Kidney (tissue), 14 donors: ENCODE data around the gene FAM50A. TPM values are rescaled to one million over a fixed set of nuclear protein-coding genes. Genes with fewer than 3 reads are reported as not detected.

Experiments used
- DNase-seq, 5 donors: peaks; one replicate each; pipeline ENCODE4 v3.0.0-alpha.2; 2013 to 2020
- FAIRE-seq: peaks from 2 replicates; lab custom pipeline; 2012; peaks lifted over from hg19 to GRCh38; lab: Jason Lieb, UNC
- H3K27ac ChIP-seq, 2 donors: one replicate each; pipeline ENCODE4 v1.7.0; 2013; ENCODE audit warnings: low read depth in 2 of 2, low read length in 2 of 2, inconsistent platforms in 1 of 2
- H3K27me3 ChIP-seq: one replicate; pipeline ENCODE4 v1.7.1; 2013; ENCODE audit warnings: low read length, inconsistent platforms; ENCODE audit not compliant: control insufficient read depth, insufficient read depth
- H3K36me3 ChIP-seq, 3 donors: one replicate each; pipeline versions ENCODE4 v1.7.0 to v1.7.1; 2013; ENCODE audit warnings: low read length in 3 of 3, control low read depth in 1 of 3, inconsistent platforms in 1 of 3; ENCODE audit not compliant: insufficient read depth in 3 of 3, control insufficient read depth in 2 of 3
- H3K4me1 ChIP-seq, 3 donors: one replicate each; pipeline versions ENCODE4 v1.7.0 to v1.7.1; 2013; ENCODE audit warnings: low read length in 3 of 3, inconsistent platforms in 1 of 3, low read depth in 1 of 3; ENCODE audit not compliant: control insufficient read depth in 2 of 3, insufficient read depth in 2 of 3
- H3K4me3 ChIP-seq, 3 donors: one replicate each; pipeline versions ENCODE4 v1.7.0 to v1.8.1; 2013; ENCODE audit warnings: low read length in 3 of 3, control low read depth in 1 of 3, inconsistent platforms in 1 of 3
- H3K9ac ChIP-seq, 3 donors: one replicate each; pipeline versions ENCODE4 v1.7.0 to v1.7.1; 2013; ENCODE audit warnings: low read length in 3 of 3, control low read depth in 1 of 3, inconsistent platforms in 1 of 3
- H3K9me3 ChIP-seq, 3 donors: one replicate each; pipeline versions ENCODE4 v1.7.0 to v1.7.1; 2013; ENCODE audit warnings: low read length in 3 of 3, control low read depth in 1 of 3, inconsistent platforms in 1 of 3; ENCODE audit not compliant: control insufficient read depth in 2 of 3, insufficient read depth in 1 of 3
- CTCF ChIP-seq: IDR thresholded peaks from 3 replicates; pipeline ENCODE4 v1.5.1; 2012; ENCODE audit warnings: mild to moderate bottlenecking, moderate library complexity, borderline replicate concordance; ENCODE audit not compliant: insufficient read depth; ENCODE audit errors: extremely low read depth
- intact Hi-C: fragments of 100-400 bp; cut with DNase I; formaldehyde crosslinking; loops from one replicate; pipeline ENCODE4 v1.11.1; 2022
- polyA plus RNA-seq: library from polyadenylated mRNA; stranded (reverse); fragments of 350-450 nt; fragmentation: Illumina TruSeq; extraction: RNeasy Lipid Tissue Mini Kit (QIAGEN cat#74804); gene quantifications from one replicate; pipeline ENCODE4 v1.2.3, GENCODE V29; 2014; ENCODE audit warnings: low read depth, low replicate concordance; ENCODE audit not compliant: insufficient read depth
- total RNA-seq: library from RNA; stranded (reverse); fragmentation: NEBNext Ultra II Directional; extraction: Animal tissue kit (Norgen Biotek cat#: 25700); gene quantifications from one replicate; pipeline ENCODE4 v1.2.1, GENCODE V29; 2021
- donor health status: control.
- donor health status: control.
- donor health status: control.
- donor health status: control.
- donor health status: control.
- donor health status: DM: yes; HTN: yes; CAD: no.
- donor health status: Normal renal cell carcinoma (clear cell type).

The FAM50A gene
- total and polyA plus RNA-seq, 2 donors from 2014 or later, result 46.0 to 112 TPM

DNA sequence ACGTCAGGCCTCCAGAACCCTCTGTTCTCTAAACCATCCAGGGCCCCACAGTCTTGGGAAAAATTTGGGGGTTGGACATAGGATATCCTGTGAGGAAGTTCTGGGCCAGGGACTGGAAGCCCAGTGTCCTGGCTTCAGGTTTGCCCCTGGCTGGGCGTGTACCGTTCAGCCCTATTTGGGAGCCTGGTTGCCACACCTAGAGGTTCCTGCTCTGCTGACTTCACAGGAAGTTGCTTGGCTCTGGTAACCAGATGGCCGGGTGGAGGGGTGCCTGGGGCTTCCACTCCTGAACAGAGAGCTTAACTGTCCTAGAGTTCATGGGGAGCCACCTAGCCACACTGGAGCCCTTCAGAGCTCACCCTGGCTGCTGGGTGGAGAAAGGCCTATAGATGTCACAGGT, 31.5 kb upstream of the FAM50A start:
- no peak for FAIRE-seq
- no peak for TF ChIP-seq CTCF
- Histone ChIP-seq H3K27me3 (no peaks in the 10 kb centered on the region), H3K9ac (peak overlapping the region in 2 of 3 donors; percentile 46 to 48), H3K9me3 (no peaks in the 10 kb centered on the region), H3K36me3 (no peaks in the 10 kb centered on the region), H3K27ac (peak overlapping the region; percentile 83 to 90), H3K4me1 (peaks cover 0 to 6% (median 0%) of the 10 kb centered on the region in 3 donors), H3K4me3 (peak overlapping the region in 2 of 3 donors; percentile 45 to 63)
- intact Hi-C loops, result no loop called here
- DNase-seq, result no peak

DNA sequence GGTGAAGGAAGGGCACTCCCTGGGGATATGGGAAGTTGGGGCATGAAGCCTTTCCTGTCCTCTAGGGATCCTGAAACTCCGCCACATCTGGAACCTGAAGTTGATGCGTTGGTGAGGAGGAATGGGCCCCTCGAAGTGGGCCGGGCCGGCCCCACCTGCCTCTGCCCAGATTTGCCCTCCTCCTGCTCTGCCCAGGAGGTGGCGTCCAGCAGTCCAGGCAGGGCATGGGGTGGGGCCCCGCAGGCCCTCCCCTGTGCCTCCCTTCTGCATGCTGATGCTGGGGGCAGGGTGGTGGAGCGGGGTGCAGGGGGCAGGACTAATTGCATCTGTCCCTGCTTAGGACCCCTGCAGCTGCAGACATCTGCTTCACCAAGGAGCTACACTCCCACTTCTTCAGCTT, 30.8 kb upstream of the FAM50A start:
- H3K27me3 ChIP-seq, result no peaks in the 10 kb centered on the region
- no peak overlapping the region for H3K9ac ChIP-seq
- peaks cover 0 to 6% (median 0%) of the 10 kb centered on the region in 3 donors for H3K4me1 ChIP-seq
- DNase-seq (no peak), FAIRE-seq (no peak)
- H3K4me3 ChIP-seq, result no peak overlapping the region
- H3K36me3 ChIP-seq, result no peaks in the 10 kb centered on the region
- H3K9me3 ChIP-seq, result no peaks in the 10 kb centered on the region
- no peak overlapping the region for H3K27ac ChIP-seq
- no peak for TF ChIP-seq CTCF
- intact Hi-C loops, result no loop called here

DNA sequence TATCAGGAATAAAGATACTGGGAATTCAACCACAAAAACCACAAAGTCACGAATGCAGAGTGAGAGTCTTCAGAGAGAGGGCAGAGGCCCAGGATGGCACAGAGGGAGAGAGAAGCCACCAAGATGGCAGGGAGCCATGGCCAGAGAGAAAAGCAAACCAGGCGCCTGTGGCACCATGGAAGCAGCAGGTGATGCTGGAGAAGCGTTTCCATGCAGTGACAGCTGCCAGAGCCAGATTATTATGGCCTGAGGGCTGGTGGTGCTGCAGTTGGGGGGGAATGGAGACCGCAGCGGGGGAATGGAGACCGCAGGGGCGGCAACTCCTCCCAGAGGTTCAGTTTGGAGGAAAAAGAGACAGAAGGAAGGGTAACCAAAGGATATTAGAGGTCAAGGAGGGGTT, 26.8 kb upstream of the FAM50A start:
- Histone ChIP-seq H3K4me1 (peaks cover 0 to 6% (median 0%) of the 10 kb centered on the region in 3 donors), H3K36me3 (no peaks in the 10 kb centered on the region), H3K4me3 (no peak overlapping the region), H3K9ac (no peak overlapping the region), H3K27ac (no peak overlapping the region), H3K9me3 (no peaks in the 10 kb centered on the region), H3K27me3 (no peaks in the 10 kb centered on the region)
- intact Hi-C loops, result no loop called here
- FAIRE-seq (no peak), DNase-seq (no peak)
- TF ChIP-seq CTCF, result no peak

GRCh38 chrX:154419189-154419588, 24.8 kb upstream of the FAM50A start:
- no peak overlapping the region for H3K27ac ChIP-seq
- FAIRE-seq, result no peak
- no peaks in the 10 kb centered on the region for H3K9me3 ChIP-seq

More at GRCh38 chrX:154419189-154419588, 24.8 kb upstream of the FAM50A start:
- Histone ChIP-seq H3K4me1 (no peaks in the 10 kb centered on the region), H3K9ac (no peak overlapping the region), H3K27me3 (no peaks in the 10 kb centered on the region), H3K4me3 (no peak overlapping the region), H3K36me3 (no peaks in the 10 kb centered on the region)
- intact Hi-C loops, result no loop called here
- TF ChIP-seq CTCF, result no peak
- no peak for DNase-seq
